H1 (cell line): Measurements from ENCODE around the gene ATM. TPM values are rescaled to one million over a fixed set of nuclear protein-coding genes. Genes with fewer than 3 reads are reported as not detected.

Source experiments
- CTCF ChIA-PET: fragments of 300-600 bp; sonication (Branson Sonifier 250); formaldehyde crosslinking; loops from one replicate; lab custom pipeline; 2021; ENCODE audit not compliant: partially characterized antibody; lab: Charles Lee
- POLR2A ChIA-PET: fragments of 300-600 bp; sonication (Branson Sonifier 250); formaldehyde crosslinking; loops from one replicate; lab custom pipeline; 2021; ENCODE audit warnings: inconsistent platforms; ENCODE audit not compliant: partially characterized antibody; lab: Charles Lee
- DNase-seq, 2 experiments: peaks; one replicate each; pipeline versions ENCODE4 v3.0.0 to v3.0.0-alpha.2; 2010 to 2022; ENCODE audit warnings: low spot score in 2 of 2, low read depth in 1 of 2, mixed read lengths in 1 of 2
- FAIRE-seq: peaks from 2 replicates; lab custom pipeline; 2011; peaks lifted over from hg19 to GRCh38; lab: Jason Lieb, UNC
- H2AFZ ChIP-seq: 2 replicates; pipeline ENCODE4 v1.8.1; 2012; ENCODE audit warnings: low read length, inconsistent platforms
- H2AK5ac ChIP-seq: 2 replicates; pipeline ENCODE4 v1.6.1; 2013; ENCODE audit warnings: low read depth, low read length
- H2BK120ac ChIP-seq: replicated peaks from 2 replicates; pipeline ENCODE3; 2013; ENCODE audit warnings: low read depth, low read length, inconsistent platforms
- H2BK12ac ChIP-seq: 2 replicates; pipeline ENCODE4 v1.6.1; 2013; ENCODE audit warnings: low read depth, low read length
- H2BK15ac ChIP-seq: 2 replicates; pipeline ENCODE4 v1.6.1; 2013; ENCODE audit warnings: low read length
- H2BK20ac ChIP-seq: 2 replicates; pipeline ENCODE4 v1.6.1; 2013; ENCODE audit warnings: low read length
- H2BK5ac ChIP-seq: 2 replicates; pipeline ENCODE4 v1.6.1; 2013; ENCODE audit warnings: low read depth, low read length
- H3K14ac ChIP-seq: 2 replicates; pipeline ENCODE4 v1.6.1; 2013; ENCODE audit warnings: inconsistent platforms; ENCODE audit not compliant: insufficient read length
- H3K18ac ChIP-seq: 2 replicates; pipeline ENCODE4 v1.6.1; 2013; ENCODE audit warnings: low read length; ENCODE audit errors: extremely low read depth
- H3K23ac ChIP-seq: 2 replicates; pipeline ENCODE4 v1.6.1; 2013; ENCODE audit warnings: inconsistent platforms; ENCODE audit not compliant: insufficient read length
- H3K23me2 ChIP-seq: 2 replicates; pipeline ENCODE4 v1.6.1; 2013; ENCODE audit warnings: low read depth, low read length
- H3K27ac ChIP-seq: 2 replicates; pipeline ENCODE4 v1.6.1; 2011; ENCODE audit warnings: low read depth, low read length, inconsistent platforms
- H3K27me3 ChIP-seq, 4 experiments: replicated peaks in 1 of 4; 1 replicate in 1 of 4; 2 replicates in 3 of 4; pipeline versions ENCODE4 v1.6.1 to v1.8.1; 2011 to 2013; ENCODE audit warnings: low read length in 3 of 4, mild to moderate bottlenecking in 3 of 4, inconsistent platforms in 2 of 4, mixed read lengths in 2 of 4, moderate library complexity in 1 of 4; ENCODE audit not compliant: control insufficient read depth in 3 of 4, insufficient read depth in 3 of 4; ENCODE audit errors: extremely low read depth in 1 of 4
- H3K36me3 ChIP-seq, 4 experiments: 2 replicates each; pipeline versions ENCODE4 v1.6.1 to v1.8.1; 2011 to 2013; ENCODE audit warnings: mild to moderate bottlenecking in 4 of 4, low read length in 3 of 4, moderate library complexity in 2 of 4, control low read depth in 1 of 4, inconsistent platforms in 1 of 4; ENCODE audit not compliant: insufficient read depth in 4 of 4, control insufficient read depth in 2 of 4
- H3K4ac ChIP-seq: replicated peaks from 2 replicates; pipeline ENCODE3; 2013; ENCODE audit warnings: low read length, low read depth, mixed read lengths, inconsistent platforms; ENCODE audit not compliant: insufficient read length
- H3K4me1 ChIP-seq, 4 experiments: replicated peaks in 1 of 4; 1 replicate in 1 of 4; 2 replicates in 3 of 4; pipeline versions ENCODE4 v1.6.1 to v1.8.1; 2011 to 2013; ENCODE audit warnings: low read length in 3 of 4, inconsistent platforms in 2 of 4, mixed read lengths in 1 of 4; ENCODE audit not compliant: insufficient read depth in 4 of 4, control insufficient read depth in 3 of 4
- H3K4me2 ChIP-seq, 2 experiments: 2 replicates each; pipeline versions ENCODE4 v1.6.1 to v1.8.1; 2011 to 2013; ENCODE audit warnings: low read depth in 2 of 2, low read length in 2 of 2, control low read depth in 1 of 2, inconsistent platforms in 1 of 2, mild to moderate bottlenecking in 1 of 2; ENCODE audit not compliant: insufficient read depth in 1 of 2
- H3K4me3 ChIP-seq, 4 experiments: fragments of 200-600, 300-600 bp in 1 of 4; sonication (generic), shearing (Covaris generic), sonication (Bioruptor Twin) in 1 of 4; 2 replicates each; pipeline versions ENCODE4 v1.5.1 to v1.8.1; 2011 to 2016; ENCODE audit warnings: low read length in 4 of 4, low read depth in 3 of 4, control low read depth in 2 of 4, inconsistent platforms in 2 of 4, mild to moderate bottlenecking in 2 of 4, mixed read lengths in 1 of 4, moderate library complexity in 1 of 4; ENCODE audit not compliant: insufficient read depth in 2 of 4; ENCODE audit errors: extremely low read depth in 1 of 4
- H3K56ac ChIP-seq: replicated peaks from 2 replicates; pipeline ENCODE3; 2013; ENCODE audit warnings: low read depth, mild to moderate bottlenecking, mixed read lengths, low read length, inconsistent platforms; ENCODE audit not compliant: insufficient read length
- H3K79me1 ChIP-seq: 2 replicates; pipeline ENCODE4 v1.6.1; 2013; ENCODE audit warnings: low read depth, low read length, control low read depth
- H3K79me2 ChIP-seq, 2 experiments: 2 replicates each; pipeline versions ENCODE4 v1.6.1 to v1.8.1; 2012 to 2013; ENCODE audit warnings: low read length in 2 of 2, mild to moderate bottlenecking in 2 of 2, inconsistent platforms in 1 of 2; ENCODE audit not compliant: insufficient read depth in 2 of 2, control insufficient read depth in 1 of 2
- H3K9ac ChIP-seq, 4 experiments: replicated peaks in 1 of 4; 1 replicate in 1 of 4; 2 replicates in 3 of 4; pipeline versions ENCODE4 v1.6.1 to v1.8.1; 2011 to 2013; ENCODE audit warnings: low read depth in 3 of 4, low read length in 3 of 4, control low read depth in 2 of 4, mild to moderate bottlenecking in 2 of 4, moderate library complexity in 2 of 4, inconsistent platforms in 1 of 4; ENCODE audit errors: extremely low read depth in 1 of 4
- H3K9me3 ChIP-seq, 2 experiments: 2 replicates each; pipeline versions ENCODE4 v1.6.1 to v1.8.1; 2012 to 2013; ENCODE audit warnings: mild to moderate bottlenecking in 2 of 2, moderate library complexity in 2 of 2, control low read depth in 1 of 2, inconsistent platforms in 1 of 2, low read depth in 1 of 2, low read length in 1 of 2, mixed read lengths in 1 of 2; ENCODE audit not compliant: insufficient read depth in 2 of 2
- H4K20me1 ChIP-seq, 2 experiments: replicated peaks in 1 of 2; 2 replicates each; pipeline versions ENCODE3 to v1.8.1; 2011 to 2013; ENCODE audit warnings: inconsistent platforms in 2 of 2, low read length in 2 of 2, mild to moderate bottlenecking in 1 of 2; ENCODE audit not compliant: insufficient read depth in 2 of 2, control insufficient read depth in 1 of 2
- H4K5ac ChIP-seq: 2 replicates; pipeline ENCODE4 v1.6.1; 2013; ENCODE audit warnings: low read length, low read depth, mixed read lengths, inconsistent platforms; ENCODE audit not compliant: insufficient read length
- H4K8ac ChIP-seq: 2 replicates; pipeline ENCODE4 v1.8.0; 2013; ENCODE audit warnings: mild to moderate bottlenecking, moderate library complexity, low read length, inconsistent platforms; ENCODE audit not compliant: insufficient read depth; ENCODE audit errors: extremely low read depth
- H4K91ac ChIP-seq: replicated peaks from 2 replicates; pipeline ENCODE3; 2013; ENCODE audit warnings: low read length, mixed read lengths, inconsistent platforms; ENCODE audit not compliant: insufficient read length
- BRCA1 ChIP-seq: IDR thresholded peaks from 2 replicates; pipeline ENCODE4 v1.6.1; 2012; ENCODE audit warnings: low read depth, low read length, improper control_type of control experiment
- CBX5 ChIP-seq: fragments of 300-800, 300-1000 bp; sonication (generic); IDR thresholded peaks from 2 replicates; pipeline ENCODE4 v1.7.1; 2016; ENCODE audit warnings: antibody characterized with exemption, low read length, low read depth
- CTBP2 ChIP-seq: IDR thresholded peaks from 2 replicates; pipeline ENCODE4 v1.7.0; 2011; ENCODE audit warnings: borderline replicate concordance, mild to moderate bottlenecking, moderate library complexity, mixed read lengths, low read length; ENCODE audit not compliant: insufficient read depth, insufficient read length
- EZH2 ChIP-seq: fragments of 200-600 bp; sonication (generic); IDR thresholded peaks from 2 replicates; pipeline ENCODE4 v1.7.1; 2012; ENCODE audit warnings: low read depth, mild to moderate bottlenecking, moderate library complexity, low read length, inconsistent platforms; ENCODE audit not compliant: severe bottlenecking
- KDM1A ChIP-seq: fragments of 200-600, 300-600 bp; sonication (generic); IDR thresholded peaks from 2 replicates; pipeline ENCODE4 v1.7.1; 2016; ENCODE audit warnings: mild to moderate bottlenecking, low read length, borderline replicate concordance
- MAFK ChIP-seq: IDR thresholded peaks from 2 replicates; pipeline ENCODE4 v1.6.1; 2012; ENCODE audit warnings: low read depth, mild to moderate bottlenecking, improper control_type of control experiment, low read length
- NANOG ChIP-seq: IDR thresholded peaks from 2 replicates; pipeline ENCODE4 v1.6.1; 2011; ENCODE audit warnings: low read length, low read depth, mild to moderate bottlenecking, inconsistent platforms; ENCODE audit not compliant: insufficient read depth, poor library complexity, severe bottlenecking
- RNF2 ChIP-seq: fragments of 200-900, 300-1000 bp; sonication (generic); IDR thresholded peaks from 2 replicates; pipeline ENCODE4 v1.7.1; 2016; ENCODE audit warnings: borderline replicate concordance, low read depth, mild to moderate bottlenecking, antibody characterized with exemption, low read length; ENCODE audit not compliant: poor library complexity, severe bottlenecking; ENCODE audit errors: missing control alignments
- SAP30 ChIP-seq: fragments of 300-600 bp; sonication (generic); IDR thresholded peaks from 2 replicates; pipeline ENCODE4 v1.7.1; 2012; ENCODE audit warnings: low read length, moderate library complexity, mild to moderate bottlenecking, inconsistent platforms; ENCODE audit not compliant: insufficient read depth, insufficient replicate concordance
- SIRT6 ChIP-seq: IDR thresholded peaks from one replicate; pipeline ENCODE4 v1.7.1; 2012; ENCODE audit warnings: low read length, inconsistent platforms
- SP1 ChIP-seq: IDR thresholded peaks from 2 replicates; pipeline ENCODE4 v1.6.1; 2011; ENCODE audit warnings: low read depth, low read length
- TCF12 ChIP-seq: IDR thresholded peaks from 2 replicates; pipeline ENCODE4 v1.6.1; 2011; ENCODE audit warnings: low read depth, mild to moderate bottlenecking, low read length
- YY1 ChIP-seq: IDR thresholded peaks from 2 replicates; pipeline ENCODE4 v1.6.1; 2011; ENCODE audit warnings: low read depth, mild to moderate bottlenecking, low read length
- WGBS, 2 experiments: shearing (Covaris generic) in 1 of 2; methylation state at CpG; one replicate each; pipeline versions ENCODE4 v1.1.6 to v1.1.7; 2013 to 2015; ENCODE audit warnings: low lambda C conversion rate in 2 of 2, mixed read lengths in 2 of 2, inconsistent platforms in 1 of 2, low coverage in 1 of 2, missing lambda C conversion rate in 1 of 2; ENCODE audit not compliant: insufficient replicate concordance in 2 of 2, insufficient coverage in 1 of 2, insufficient read length in 1 of 2; ENCODE audit errors: extremely low coverage in 1 of 2, missing lambda C conversion rate in 1 of 2; 5-methylcytosine and 5-hydroxymethylcytosine counted together
- polyA plus RNA-seq, 7 experiments: library from polyadenylated mRNA; depleted of rRNA in 3 of 7; stranded (reverse) in 5 of 7; unstranded in 2 of 7; fragments of >200 nt in 5 of 7; fragments of 200-250 nt in 2 of 7; gene quantifications; 1 replicate in 5 of 7; 2 replicates in 1 of 7; 4 replicates in 1 of 7; pipeline versions ENCODE4 v1.2.1 to v1.2.3, GENCODE V29; 2011 to 2013; ENCODE audit warnings: missing spikeins in 2 of 7, mixed read lengths in 2 of 7
- total RNA-seq: library from RNA; stranded (reverse); fragmentation: NEBNext Ultra II Directional; extraction: Animal tissue kit (Norgen Biotek cat#: 25700); gene quantifications from 2 replicates; pipeline ENCODE4 v1.2.1, GENCODE V29; 2021

The ATM gene
- total and polyA plus RNA-seq, 2 of the 8 experiments (the other 6 are each of a cell fraction or from before 2014, with no cell fraction given): 14.9 to 55.4 TPM

DNA sequence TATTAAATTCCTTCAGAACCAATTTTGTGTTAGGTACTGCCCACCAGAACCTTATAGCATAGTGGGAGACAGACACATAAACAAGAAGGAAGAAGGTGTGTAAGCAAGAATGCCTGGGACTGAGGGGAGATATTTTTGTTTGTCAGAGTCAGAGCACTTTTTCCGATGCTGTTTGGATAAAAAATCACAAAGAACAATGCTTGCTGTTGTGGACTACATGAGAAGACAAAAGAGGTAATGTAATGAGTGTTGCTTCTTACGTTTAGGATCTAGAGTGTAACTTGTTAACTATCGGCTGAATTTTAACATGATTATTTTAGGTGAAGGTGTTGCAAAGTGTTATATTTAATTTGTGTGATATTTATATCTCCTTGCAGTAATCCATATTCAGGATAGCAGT, 84.9 kb downstream of the ATM start:
- CTCF ChIA-PET: no interaction called here
- Histone ChIP-seq H4K91ac (no peak overlapping the region), H3K79me1 (no peaks in the 10 kb centered on the region), H3K14ac (no peak overlapping the region), H3K36me3 (peaks cover 4 to 51% (median 15%) of the 10 kb centered on the region in 4 experiments; a peak in 7 of 8 replicates), H3K18ac (no peak overlapping the region), H3K27me3 (no peaks in the 10 kb centered on the region), H3K79me2 (no peaks in the 10 kb centered on the region), H3K56ac (no peak overlapping the region), H2BK120ac (no peak overlapping the region), H3K27ac (no peak overlapping the region), H3K4ac (no peak overlapping the region), H4K5ac (no peak overlapping the region), H3K9ac (no peak overlapping the region), H2BK12ac (no peak overlapping the region), H3K4me1 (no peaks in the 10 kb centered on the region), H2BK20ac (no peak overlapping the region), H2AK5ac (no peak overlapping the region), H2BK15ac (no peak overlapping the region), H3K23ac (no peak overlapping the region), H2AFZ (no peak overlapping the region), H3K4me3 (no peak overlapping the region)
- WGBS, 2 experiments: 85% methylated on average over 3 of the region's 3 CpGs; no CpG with 5 or more reads in 1 of the 2 experiments
- FAIRE-seq (no peak), DNase-seq (no peak)
- TF ChIP-seq SIRT6 (no peak), BRCA1 (no peak), NANOG (no peak), YY1 (no peak), SAP30 (no peak), KDM1A (no peak), SP1 (no peak), MAFK (no peak), RNF2 (no peak), TCF12 (no peak), CTBP2 (no peak), CBX5 (no peak), EZH2 (no peak)
- TF ChIP-seq, all 59 proteins: peak for 0
- no peak overlapping the region for H4K8ac ChIP-seq
- no peak overlapping the region for H3K4me2 ChIP-seq
- POLR2A ChIA-PET: no interaction called here
- no peaks in the 10 kb centered on the region for H3K9me3 ChIP-seq
- no peaks in the 10 kb centered on the region; the same call in 1 of the 2 replicates for H3K23me2 ChIP-seq
- H2BK5ac ChIP-seq: no peak overlapping the region
- no peaks in the 10 kb centered on the region for H4K20me1 ChIP-seq
